Measurements from ENCODE around the gene DCANP1.

The DCANP1 gene

GRCh38 chr5:135428586-135428985 is 18.6 kb downstream of the DCANP1 start:
- in situ Hi-C loops (cut with MboI; ENCODE audit: low sequenced_read_pairs), result no loop called here

- in situ Hi-C loops (cut with MboI; ENCODE audit: low sequenced_read_pairs), result no loop called here
Measured at GRCh38 chr5:135426102-135427082, 20.8 kb downstream of the DCANP1 start.

DNA sequence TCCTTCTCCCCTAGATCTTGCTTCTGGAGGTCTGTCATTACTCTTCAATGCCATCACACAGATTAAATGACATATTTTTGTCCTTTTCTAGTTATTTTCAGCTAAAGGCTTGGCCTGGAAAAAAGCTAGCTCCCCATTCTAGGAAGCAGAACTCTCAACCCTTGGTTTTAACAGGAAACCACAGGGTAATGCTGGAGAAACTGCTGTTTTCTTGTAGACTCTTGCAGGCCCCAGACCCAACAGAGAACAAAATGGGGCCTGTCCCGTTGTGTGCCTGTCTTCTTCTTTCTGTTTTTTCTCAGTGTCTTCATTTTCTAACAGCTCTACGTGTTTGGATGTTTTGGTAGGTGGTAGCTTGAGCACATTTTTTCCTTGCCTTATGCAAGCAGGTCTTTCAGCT is 21.5 kb downstream of the DCANP1 start:
- in situ Hi-C loops (cut with MboI; ENCODE audit: low sequenced_read_pairs), result no loop called here

- in situ Hi-C loops (cut with MboI; ENCODE audit: low sequenced_read_pairs), result no loop called here
Measured at GRCh38 chr5:135423846-135424168, 23.3 kb downstream of the DCANP1 start.

GRCh38 chr5:135423146-135423845 is 23.9 kb downstream of the DCANP1 start:
- in situ Hi-C loops (cut with MboI; ENCODE audit: low sequenced_read_pairs), result no loop called here

GRCh38 chr5:135422419-135422818 is 24.7 kb downstream of the DCANP1 start:
- in situ Hi-C loops (cut with MboI; ENCODE audit: low sequenced_read_pairs), result no loop called here

DNA sequence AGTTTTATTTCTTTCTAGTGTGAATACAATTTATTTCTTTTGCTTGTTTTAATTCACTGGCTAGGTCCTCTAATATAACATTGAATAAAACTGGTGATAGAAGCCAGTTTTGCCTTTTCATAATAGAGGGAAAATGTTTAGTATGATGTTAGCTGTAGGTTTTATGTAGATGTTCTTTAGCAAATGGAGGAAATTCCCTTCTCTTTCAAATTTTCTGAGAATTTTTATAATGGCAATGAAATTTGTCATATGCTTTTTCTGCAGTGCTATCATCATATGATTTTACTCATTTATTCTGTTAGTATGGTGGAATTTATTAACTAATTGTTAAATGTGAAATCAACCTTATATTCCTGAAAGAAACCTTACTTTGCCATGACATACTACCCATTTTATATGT is 30.1 kb downstream of the DCANP1 start:
- in situ Hi-C loops (cut with MboI; ENCODE audit: low sequenced_read_pairs), result no loop called here

- in situ Hi-C loops (cut with MboI; ENCODE audit: low sequenced_read_pairs), result no loop called here
Measured at GRCh38 chr5:135405082-135405481, 42.1 kb downstream of the DCANP1 start.

DNA sequence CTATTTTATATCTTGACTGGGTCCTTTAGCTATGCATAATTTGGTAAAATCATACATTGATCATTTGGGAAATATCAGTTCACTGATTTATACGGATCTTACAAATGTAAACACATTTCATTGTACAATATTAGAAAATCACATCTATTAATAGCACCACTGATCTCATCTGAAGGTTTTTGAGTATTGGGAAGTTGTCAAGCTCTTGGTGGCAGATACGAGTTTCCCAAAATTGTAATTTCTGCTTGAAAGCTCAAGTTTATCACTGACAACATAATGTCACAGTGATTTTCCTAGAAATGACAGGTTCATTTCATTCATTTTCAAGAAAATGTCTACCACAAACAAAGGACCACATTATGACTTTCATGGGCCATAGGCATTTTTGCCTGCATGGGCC is 45.1 kb downstream of the DCANP1 start:
- in situ Hi-C loops (cut with MboI; ENCODE audit: low sequenced_read_pairs), result no loop called here

DNA sequence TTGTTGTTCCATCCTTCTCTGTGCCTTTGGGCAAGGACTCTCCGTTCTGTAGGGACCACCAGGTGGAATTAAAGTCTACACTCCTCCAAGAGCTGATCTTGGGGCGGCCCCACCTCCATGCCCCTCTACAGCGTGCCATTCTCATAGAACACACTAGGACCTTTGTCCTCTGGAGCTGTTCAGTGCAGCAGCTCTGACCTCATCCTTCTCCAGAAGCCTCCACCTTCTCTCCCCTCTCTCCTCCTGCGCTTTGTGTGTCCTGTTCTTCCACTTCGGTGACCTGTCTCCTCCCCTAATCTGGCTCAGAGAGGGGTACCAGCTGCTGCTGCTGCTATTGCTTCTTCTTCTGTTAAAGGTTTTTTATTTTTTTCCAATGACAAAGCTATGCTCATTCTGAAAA is 46.3 kb downstream of the DCANP1 start:
- in situ Hi-C loops (cut with MboI; ENCODE audit: low sequenced_read_pairs), result no loop called here

DNA sequence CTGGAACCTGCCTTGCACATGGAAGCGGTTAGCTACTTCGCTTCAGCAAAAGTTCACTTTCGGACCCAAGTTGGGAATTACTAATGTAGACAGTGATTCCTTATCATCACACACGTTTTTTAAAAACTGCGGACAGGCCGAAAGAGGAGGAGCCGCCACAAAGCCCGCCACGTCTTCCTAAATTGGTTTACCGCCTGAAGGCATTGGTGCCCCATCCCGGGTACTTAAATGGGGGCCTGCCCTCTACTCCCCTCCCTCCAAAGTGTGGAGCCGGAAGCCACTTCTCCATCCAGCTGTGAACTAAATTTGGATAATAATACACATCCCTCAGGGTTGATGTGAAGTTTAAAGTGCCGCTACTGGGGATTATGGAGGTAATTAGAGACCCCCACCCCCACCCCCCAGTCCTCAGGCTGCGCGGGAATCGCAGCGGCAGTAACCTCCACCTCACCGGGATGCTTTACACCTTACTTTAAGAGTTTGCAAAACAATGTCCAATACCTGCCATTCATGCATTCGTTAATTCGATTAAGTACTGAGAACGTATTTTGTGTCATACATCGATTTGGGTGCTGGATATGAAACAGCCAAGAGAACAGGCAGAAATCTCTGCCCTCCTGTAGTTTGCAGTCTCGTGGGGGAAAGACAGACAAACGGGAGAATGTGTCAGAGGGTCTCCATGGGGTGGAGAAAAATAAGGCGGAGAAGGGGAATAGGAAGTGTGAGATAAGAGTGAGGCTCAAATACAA is 47.2 kb downstream of the DCANP1 start:
- in situ Hi-C loops (cut with MboI; ENCODE audit: low sequenced_read_pairs), result no loop called here

DNA sequence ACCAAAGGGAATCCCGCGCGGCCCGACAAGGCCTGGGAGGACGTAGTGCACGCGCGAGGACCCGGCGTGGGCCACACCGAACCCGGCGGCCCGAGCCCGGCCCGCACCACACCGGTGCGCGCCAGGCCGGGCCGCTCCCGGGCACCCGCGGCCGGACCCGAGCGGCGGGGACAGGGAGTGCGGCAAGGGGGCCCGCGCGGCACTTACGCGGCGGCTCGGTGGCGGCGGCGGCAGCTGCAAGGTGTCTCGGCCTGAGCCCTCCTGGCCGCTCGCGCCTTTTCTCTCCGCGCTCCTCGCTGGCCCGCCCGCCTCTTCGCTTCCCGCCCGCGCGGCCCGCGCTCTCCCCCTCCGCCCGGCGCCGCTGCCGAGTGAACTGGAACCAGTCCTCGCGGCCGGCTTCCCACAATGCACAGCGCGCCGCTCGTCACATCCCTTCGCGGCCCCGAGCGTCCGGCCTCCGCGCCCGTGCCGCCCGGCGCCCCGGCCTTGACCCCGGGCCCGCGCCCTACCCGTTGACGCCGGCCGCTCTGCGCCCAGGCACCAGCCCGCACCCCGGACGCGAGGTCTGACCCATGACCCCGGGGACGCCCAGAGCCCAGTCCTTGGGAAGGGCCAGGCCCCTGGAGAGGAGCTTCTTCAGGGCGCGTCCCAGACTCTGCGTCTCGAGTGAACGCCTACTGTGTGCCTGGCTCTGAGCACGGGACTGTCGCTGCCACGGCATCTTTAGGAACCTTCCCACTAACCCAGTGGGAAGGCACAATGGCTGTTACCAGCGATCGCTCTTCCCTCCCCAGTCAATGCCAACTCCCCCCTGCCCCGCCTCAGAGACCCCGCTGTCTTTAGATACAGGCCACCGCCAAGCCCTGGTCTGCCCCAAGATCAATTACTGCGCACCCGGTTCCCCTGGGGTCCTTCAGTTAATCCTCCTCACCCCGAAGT is 48.0 kb downstream of the DCANP1 start, which contains the start of gene MACROH2A1:
Gene MACROH2A1, minus strand, starts transcription at position 377 of the 939 bp plus-strand sequence. CDS start 10,138 bp downstream, outside the sequence.
- in situ Hi-C loops (cut with MboI; ENCODE audit: low sequenced_read_pairs), result no loop called here

DNA sequence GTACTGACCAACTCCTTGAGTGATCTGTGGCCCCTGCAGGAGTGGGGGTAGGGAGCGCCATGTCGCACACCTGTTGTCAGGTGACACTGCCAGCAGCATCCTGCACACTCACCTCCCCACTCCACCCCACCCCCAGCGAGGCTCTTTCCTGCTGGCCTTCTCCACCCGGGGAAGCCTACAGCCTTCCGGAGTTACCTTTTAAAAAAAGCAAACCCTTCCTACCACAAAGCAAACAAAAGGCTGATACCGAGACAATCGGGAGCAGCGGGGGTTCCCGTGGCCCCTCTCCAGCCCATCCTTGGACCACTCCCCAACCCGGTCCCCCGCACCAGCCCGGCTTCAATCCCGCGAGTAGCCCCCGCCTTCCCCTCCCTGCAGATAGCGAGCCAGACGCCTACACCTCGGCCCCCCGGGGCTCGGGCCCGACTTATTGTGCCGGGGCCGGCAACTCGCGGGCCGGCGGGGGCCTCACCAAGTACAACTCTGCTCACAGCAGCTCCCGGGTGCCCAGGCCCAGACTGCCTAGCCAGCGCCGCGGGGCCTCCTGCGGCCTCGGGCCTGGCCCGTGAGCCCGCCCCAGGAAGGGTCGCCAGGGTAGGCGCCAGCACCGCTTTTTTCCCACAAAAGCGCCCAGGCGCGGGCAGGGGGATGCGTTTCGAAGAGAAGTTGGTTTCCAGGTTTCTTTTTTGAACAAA is 48.8 kb downstream of the DCANP1 start:
- in situ Hi-C loops (cut with MboI; ENCODE audit: low sequenced_read_pairs), result no loop called here

GRCh38 chr5:135397084-135397483 is 50.1 kb downstream of the DCANP1 start:
- in situ Hi-C loops (cut with MboI; ENCODE audit: low sequenced_read_pairs), result no loop called here

DNA sequence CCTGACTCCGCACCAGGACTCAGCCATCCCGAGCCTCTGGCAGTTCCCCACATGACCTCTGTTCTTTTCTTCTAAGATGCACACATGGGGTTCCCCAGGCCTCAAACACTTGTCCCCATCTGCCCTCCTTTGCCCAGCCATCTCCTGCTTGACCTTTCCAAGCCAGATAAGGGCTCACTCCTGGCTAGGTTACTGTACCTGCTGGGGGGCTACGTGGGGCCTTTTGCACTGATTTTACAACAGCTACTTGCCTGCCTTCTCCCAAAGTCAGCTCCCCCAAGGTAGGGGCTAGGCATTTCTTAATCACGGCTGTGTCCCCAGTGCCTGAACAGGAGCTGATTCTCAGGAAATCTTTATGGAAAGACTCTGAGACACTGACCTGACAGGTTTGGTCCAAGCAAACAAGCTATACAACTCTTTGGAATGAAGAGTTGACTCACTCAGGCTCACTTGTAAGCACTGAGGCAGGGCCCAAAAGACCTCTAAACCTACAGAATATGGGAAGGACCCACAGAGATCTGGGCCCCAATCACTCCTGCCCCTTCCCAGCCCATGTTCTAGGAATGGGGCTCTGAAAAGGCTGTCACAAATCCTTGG is 50.6 kb downstream of the DCANP1 start:
- in situ Hi-C loops (cut with MboI; ENCODE audit: low sequenced_read_pairs), result no loop called here

DNA sequence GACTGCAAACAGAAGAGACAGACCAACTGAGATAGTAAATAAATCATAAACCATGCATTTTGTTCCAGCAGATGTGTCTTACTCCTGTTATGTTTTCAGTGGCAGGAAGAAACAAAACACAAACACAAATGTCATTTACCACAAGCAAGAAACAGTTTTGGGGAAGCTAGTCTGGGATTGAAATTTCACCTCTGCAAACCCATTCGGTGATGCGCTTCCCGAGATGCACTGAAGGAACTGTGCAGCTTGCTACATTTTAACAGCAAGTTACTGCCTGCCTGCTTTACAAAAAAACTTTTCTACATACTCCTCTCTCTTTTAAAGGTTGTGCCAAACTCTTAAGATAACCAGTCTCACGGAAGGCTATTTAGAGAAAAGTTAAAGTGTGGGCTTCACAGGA is 51.3 kb downstream of the DCANP1 start:
- in situ Hi-C loops (cut with MboI; ENCODE audit: low sequenced_read_pairs), result no loop called here

DNA sequence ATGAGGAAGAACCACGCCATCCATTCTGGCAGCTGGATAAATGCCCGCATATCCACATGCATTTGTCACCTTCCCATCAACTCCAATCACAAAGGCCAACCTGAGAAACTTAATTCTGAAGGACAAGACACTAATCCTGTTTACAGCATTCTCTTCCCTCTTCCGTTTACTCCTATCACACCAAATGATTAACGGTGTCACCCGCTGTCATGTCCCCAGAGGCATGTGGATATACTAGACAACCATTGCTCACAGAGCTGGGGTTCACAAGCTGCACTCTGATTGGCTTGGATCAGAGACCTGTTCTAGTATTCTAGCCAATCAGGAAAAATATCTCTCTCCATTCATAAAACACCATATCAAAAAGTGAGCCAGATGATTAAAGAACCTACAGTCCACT is 51.7 kb downstream of the DCANP1 start:
- in situ Hi-C loops (cut with MboI; ENCODE audit: low sequenced_read_pairs), result no loop called here

All from hTERT RPE-1 (cell line).